ENCODE data around the gene PRUNE2. TPM values are rescaled to one million over a fixed set of nuclear protein-coding genes. Genes with fewer than 3 reads are reported as not detected.

Gene PRUNE2
- total RNA-seq, 1 donor from 2014 or later, result 8.7 TPM

- Histone ChIP-seq H3K9me3 (ENCODE audit: insufficient read depth, low read depth, low read length) (no peaks in the 10 kb centered on the region), H3K4me3 (ENCODE audit: insufficient read depth, low read depth, low read length) (no peak overlapping the region), H3K4me2 (ENCODE audit: low read length) (no peak overlapping the region), H3K9ac (ENCODE audit: low read length) (no peak overlapping the region), H3K27ac (ENCODE audit: low read depth, low read length) (no peak overlapping the region), H3K79me2 (ENCODE audit: insufficient read depth, low read length) (no peaks in the 10 kb centered on the region), H3K27me3 (ENCODE audit: insufficient read depth, low read length) (no peaks in the 10 kb centered on the region), H3K4me1 (ENCODE audit: insufficient read depth, low read length) (no peaks in the 10 kb centered on the region), H4K20me1 (ENCODE audit: insufficient read depth, low read length) (no peaks in the 10 kb centered on the region), H3K36me3 (ENCODE audit: insufficient read depth, low read length) (no peaks in the 10 kb centered on the region), H2AFZ (ENCODE audit: low read depth, low read length) (no peak overlapping the region)
- DNase-seq (ENCODE audit: low read depth), result no peak
- no peak for FAIRE-seq
- no peaks in the 10 kb centered on the region for H3K4me1 Mint-ChIP-seq (ENCODE audit: low read depth, unreplicated experiment)
- H3K27ac Mint-ChIP-seq (ENCODE audit: unreplicated experiment), result no peak overlapping the region
- H3K27me3 Mint-ChIP-seq (ENCODE audit: low read depth, unreplicated experiment), result peaks cover 13% of the 10 kb centered on the region
- TF ChIP-seq CTCF (IDR thresholded peaks at IDR 0.05; ENCODE audit: insufficient read depth, low read depth, low read length) (no peak), EZH2 (IDR thresholded peaks at IDR 0.05; ENCODE audit: insufficient read depth, low read length) (no peak)
- H3K4me3 Mint-ChIP-seq (ENCODE audit: unreplicated experiment), result no peak overlapping the region
- H3K9me3 Mint-ChIP-seq (ENCODE audit: unreplicated experiment), result no peaks in the 10 kb centered on the region
- H3K36me3 Mint-ChIP-seq (ENCODE audit: low read depth, unreplicated experiment), result no peaks in the 10 kb centered on the region
Observed at GRCh38 chr9:76944011-76944410, 38.1 kb upstream of the PRUNE2 start.

GRCh38 chr9:76943054-76943453, 37.1 kb upstream of the PRUNE2 start:
- H3K27me3 ChIP-seq (ENCODE audit: insufficient read depth, low read length), result no peaks in the 10 kb centered on the region
- no peak overlapping the region for H2AFZ ChIP-seq (ENCODE audit: low read depth, low read length)
- no peak overlapping the region for H3K27ac Mint-ChIP-seq (ENCODE audit: unreplicated experiment)

More at GRCh38 chr9:76943054-76943453, 37.1 kb upstream of the PRUNE2 start:
- Mint-ChIP-seq H3K4me3 (ENCODE audit: unreplicated experiment) (no peak overlapping the region), H3K27me3 (ENCODE audit: low read depth, unreplicated experiment) (peaks cover 7% of the 10 kb centered on the region), H3K36me3 (ENCODE audit: low read depth, unreplicated experiment) (no peaks in the 10 kb centered on the region), H3K4me1 (ENCODE audit: low read depth, unreplicated experiment) (no peaks in the 10 kb centered on the region), H3K9me3 (ENCODE audit: unreplicated experiment) (no peaks in the 10 kb centered on the region)
- H4K20me1 ChIP-seq (ENCODE audit: insufficient read depth, low read length), result no peaks in the 10 kb centered on the region
- no peak overlapping the region for H3K9ac ChIP-seq (ENCODE audit: low read length)
- FAIRE-seq (no peak), DNase-seq (ENCODE audit: low read depth) (no peak)
- no peak for TF ChIP-seq EZH2 (IDR thresholded peaks at IDR 0.05; ENCODE audit: insufficient read depth, low read length)
- TF ChIP-seq CTCF (IDR thresholded peaks at IDR 0.05; ENCODE audit: insufficient read depth, low read depth, low read length), result no peak
- no peaks in the 10 kb centered on the region for H3K79me2 ChIP-seq (ENCODE audit: insufficient read depth, low read length)
- H3K4me1 ChIP-seq (ENCODE audit: insufficient read depth, low read length), result no peaks in the 10 kb centered on the region
- no peak overlapping the region for H3K4me3 ChIP-seq (ENCODE audit: insufficient read depth, low read depth, low read length)
- no peak overlapping the region for H3K27ac ChIP-seq (ENCODE audit: low read depth, low read length)
- no peaks in the 10 kb centered on the region for H3K9me3 ChIP-seq (ENCODE audit: insufficient read depth, low read depth, low read length)
- no peaks in the 10 kb centered on the region for H3K36me3 ChIP-seq (ENCODE audit: insufficient read depth, low read length)
- H3K4me2 ChIP-seq (ENCODE audit: low read length), result no peak overlapping the region
